Parathyroid adenoma (tissue), 2 donors: ENCODE results near the gene CTNNAL1.

Source experiments
- H2AFZ ChIP-seq: fragments of 300-600 bp; sonication (generic); one replicate; pipeline ENCODE4 v1.7.0; 2017; ENCODE audit warnings: antibody characterized with exemption, mild to moderate bottlenecking
- H3K27ac ChIP-seq: fragments of 300-600 bp; sonication (generic); one replicate; pipeline ENCODE4 v1.7.0; 2017
- H3K27me3 ChIP-seq: fragments of 300-600 bp; sonication (generic); one replicate; pipeline ENCODE4 v1.7.0; 2017; ENCODE audit warnings: low read length; ENCODE audit not compliant: control insufficient read depth, insufficient read depth
- H3K36me3 ChIP-seq: fragments of 300-600 bp; sonication (generic); one replicate; pipeline ENCODE4 v1.7.0; 2017; ENCODE audit warnings: low read length; ENCODE audit not compliant: control insufficient read depth, insufficient read depth
- H3K4me1 ChIP-seq: fragments of 300-600 bp; sonication (generic); one replicate; pipeline ENCODE4 v1.7.0; 2017; ENCODE audit warnings: control low read depth
- H3K4me2 ChIP-seq: fragments of 300-600 bp; sonication (generic); one replicate; pipeline ENCODE4 v1.7.0; 2017; ENCODE audit warnings: low read length
- H3K4me3 ChIP-seq: fragments of 300-600 bp; sonication (generic); one replicate; pipeline ENCODE4 v1.7.0; 2017; ENCODE audit warnings: low read depth, low read length
- H3K79me2 ChIP-seq: fragments of 300-600 bp; sonication (generic); one replicate; pipeline ENCODE4 v1.7.0; 2017; ENCODE audit warnings: control low read depth
- H3K9ac ChIP-seq: fragments of 300-600 bp; sonication (generic); one replicate; pipeline ENCODE4 v1.7.0; 2017; ENCODE audit warnings: mild to moderate bottlenecking
- H3K9me3 ChIP-seq: fragments of 300-600 bp; sonication (generic); one replicate; pipeline ENCODE4 v1.7.0; 2017; ENCODE audit warnings: low read length; ENCODE audit not compliant: control insufficient read depth
- TF ChIP-seq, protein P1 (sequence below): fragments of 300-600 bp; sonication (generic); IDR thresholded peaks from one replicate; pipeline ENCODE4 v1.7.0; 2017; ENCODE audit warnings: antibody characterized with exemption, mild to moderate bottlenecking
- donor health status: primary hyperparathyroidism.

The CTNNAL1 gene

DNA sequence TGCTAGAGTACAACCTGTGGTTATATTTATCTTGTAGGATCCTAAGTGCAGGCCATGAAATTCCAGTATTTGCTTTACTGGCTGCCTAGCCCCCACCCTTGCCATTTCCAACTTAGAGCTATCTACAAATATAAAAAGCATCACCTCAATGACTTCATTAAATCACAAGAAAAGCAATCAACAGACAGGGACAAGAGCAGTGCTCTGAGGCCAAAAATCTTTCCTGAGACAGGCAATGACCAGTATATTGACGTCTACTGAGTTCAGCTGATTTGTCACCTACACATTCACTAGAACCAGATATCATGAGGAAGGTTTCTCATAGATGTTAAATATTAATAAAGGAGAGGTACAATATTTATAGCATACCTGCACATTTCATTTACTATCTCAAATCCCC, 38.4 kb upstream of the CTNNAL1 start:
- Histone ChIP-seq H3K79me2 (no peaks in the 10 kb centered on the region), H3K4me2 (no peak overlapping the region), H2AFZ (no peak overlapping the region), H3K9ac (no peak overlapping the region), H3K9me3 (no peaks in the 10 kb centered on the region), H3K27ac (no peak overlapping the region), H3K4me1 (no peaks in the 10 kb centered on the region), H3K27me3 (no peaks in the 10 kb centered on the region), H3K4me3 (no peak overlapping the region), H3K36me3 (no peaks in the 10 kb centered on the region)
- TF ChIP-seq, protein P1, sequence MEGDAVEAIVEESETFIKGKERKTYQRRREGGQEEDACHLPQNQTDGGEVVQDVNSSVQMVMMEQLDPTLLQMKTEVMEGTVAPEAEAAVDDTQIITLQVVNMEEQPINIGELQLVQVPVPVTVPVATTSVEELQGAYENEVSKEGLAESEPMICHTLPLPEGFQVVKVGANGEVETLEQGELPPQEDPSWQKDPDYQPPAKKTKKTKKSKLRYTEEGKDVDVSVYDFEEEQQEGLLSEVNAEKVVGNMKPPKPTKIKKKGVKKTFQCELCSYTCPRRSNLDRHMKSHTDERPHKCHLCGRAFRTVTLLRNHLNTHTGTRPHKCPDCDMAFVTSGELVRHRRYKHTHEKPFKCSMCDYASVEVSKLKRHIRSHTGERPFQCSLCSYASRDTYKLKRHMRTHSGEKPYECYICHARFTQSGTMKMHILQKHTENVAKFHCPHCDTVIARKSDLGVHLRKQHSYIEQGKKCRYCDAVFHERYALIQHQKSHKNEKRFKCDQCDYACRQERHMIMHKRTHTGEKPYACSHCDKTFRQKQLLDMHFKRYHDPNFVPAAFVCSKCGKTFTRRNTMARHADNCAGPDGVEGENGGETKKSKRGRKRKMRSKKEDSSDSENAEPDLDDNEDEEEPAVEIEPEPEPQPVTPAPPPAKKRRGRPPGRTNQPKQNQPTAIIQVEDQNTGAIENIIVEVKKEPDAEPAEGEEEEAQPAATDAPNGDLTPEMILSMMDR, result no peak

- Histone ChIP-seq H2AFZ (no peak overlapping the region), H3K4me3 (no peak overlapping the region), H3K36me3 (no peaks in the 10 kb centered on the region), H3K4me2 (no peak overlapping the region), H3K4me1 (no peaks in the 10 kb centered on the region), H3K79me2 (no peaks in the 10 kb centered on the region), H3K27me3 (no peaks in the 10 kb centered on the region), H3K27ac (no peak overlapping the region), H3K9me3 (no peaks in the 10 kb centered on the region), H3K9ac (no peak overlapping the region)
- TF ChIP-seq, protein P1, result no peak
Measured at GRCh38 chr9:109050444-109050843, 37.1 kb upstream of the CTNNAL1 start.

DNA sequence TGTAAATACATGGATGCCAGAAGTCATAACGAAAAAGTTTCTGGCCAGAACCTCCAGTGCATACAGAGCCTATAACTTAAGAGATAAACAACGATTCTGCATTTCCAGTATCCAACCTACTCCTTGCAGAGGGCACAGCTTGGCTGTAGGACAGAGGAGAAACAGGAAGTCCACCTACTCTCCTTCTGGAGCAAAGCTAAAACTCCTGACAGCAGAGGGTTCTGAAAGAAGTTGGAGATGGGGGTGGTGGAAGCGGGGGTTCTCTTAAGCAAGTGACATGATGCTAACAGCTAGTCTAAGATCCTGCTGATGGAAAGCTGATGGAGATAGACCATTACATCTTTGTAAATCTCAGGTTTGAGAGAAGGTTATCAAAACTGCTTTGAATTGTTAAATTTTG, 35.5 kb upstream of the CTNNAL1 start:
- Histone ChIP-seq H3K27me3 (no peaks in the 10 kb centered on the region), H3K4me2 (no peak overlapping the region), H3K4me3 (no peak overlapping the region), H3K9me3 (no peaks in the 10 kb centered on the region), H3K36me3 (no peaks in the 10 kb centered on the region), H3K9ac (no peak overlapping the region), H3K27ac (no peak overlapping the region), H2AFZ (no peak overlapping the region), H3K4me1 (no peaks in the 10 kb centered on the region), H3K79me2 (no peaks in the 10 kb centered on the region)
- TF ChIP-seq, protein P1, result no peak

DNA sequence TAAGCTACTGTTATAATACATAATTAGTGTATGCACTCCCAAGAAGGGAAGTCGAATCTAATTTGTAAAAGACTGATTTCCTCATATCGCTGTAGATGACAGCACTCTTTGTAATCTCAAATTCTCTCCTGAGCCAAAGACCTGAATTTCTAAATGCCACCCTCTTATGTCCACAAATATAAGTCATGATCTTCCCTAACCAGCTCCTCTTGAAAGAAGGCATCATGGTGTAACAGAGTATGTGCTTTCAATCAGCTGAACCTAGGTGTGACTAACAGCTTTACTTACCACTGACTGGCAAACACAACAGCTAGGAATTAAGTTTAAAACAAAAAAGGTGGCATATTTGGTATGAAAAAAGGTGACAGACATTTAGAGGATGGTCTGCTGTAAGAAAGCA, 34.0 kb upstream of the CTNNAL1 start:
- H3K27ac ChIP-seq, result no peak overlapping the region
- H3K36me3 ChIP-seq, result no peaks in the 10 kb centered on the region

DNA sequence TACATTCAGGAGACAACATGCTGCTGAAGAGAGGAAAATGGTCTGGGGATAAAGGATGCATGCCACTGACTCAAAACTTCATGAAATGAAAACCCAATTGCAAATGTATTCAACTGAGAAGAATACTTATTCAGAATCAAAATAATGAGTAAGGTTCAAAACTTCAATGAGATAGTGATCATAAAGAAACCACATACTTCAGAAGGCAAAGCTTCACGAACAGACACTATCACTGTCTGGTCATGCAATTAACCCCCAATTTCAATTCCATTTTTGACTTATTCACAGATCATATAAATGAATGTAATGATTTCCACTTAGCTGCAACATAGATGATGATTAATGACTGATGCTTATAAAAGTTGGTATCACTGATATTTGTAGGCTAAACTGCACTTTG, 33.0 kb upstream of the CTNNAL1 start:
- H3K4me1 ChIP-seq, result no peaks in the 10 kb centered on the region
- H3K79me2 ChIP-seq, result no peaks in the 10 kb centered on the region
- H3K4me2 ChIP-seq, result no peak overlapping the region
- no peak overlapping the region for H2AFZ ChIP-seq
- TF ChIP-seq, protein P1, result no peak
- H3K27ac ChIP-seq, result no peak overlapping the region
- H3K27me3 ChIP-seq, result no peaks in the 10 kb centered on the region
- no peaks in the 10 kb centered on the region for H3K36me3 ChIP-seq
- H3K9me3 ChIP-seq, result no peaks in the 10 kb centered on the region
- H3K4me3 ChIP-seq, result no peak overlapping the region
- H3K9ac ChIP-seq, result no peak overlapping the region

More for the DNA sequence above, 34.0 kb upstream of the CTNNAL1 start:
- TF ChIP-seq, protein P1, result no peak
- Histone ChIP-seq H3K79me2 (no peaks in the 10 kb centered on the region), H3K4me3 (no peak overlapping the region), H2AFZ (no peak overlapping the region), H3K9ac (no peak overlapping the region), H3K9me3 (no peaks in the 10 kb centered on the region), H3K4me2 (no peak overlapping the region), H3K4me1 (no peaks in the 10 kb centered on the region), H3K27me3 (no peaks in the 10 kb centered on the region)
